ENCODE results near the gene C15orf39.
A peak's percentile ranks its signal among the peaks of the same experiment; 100 is the strongest.

The C15orf39 gene

DNA sequence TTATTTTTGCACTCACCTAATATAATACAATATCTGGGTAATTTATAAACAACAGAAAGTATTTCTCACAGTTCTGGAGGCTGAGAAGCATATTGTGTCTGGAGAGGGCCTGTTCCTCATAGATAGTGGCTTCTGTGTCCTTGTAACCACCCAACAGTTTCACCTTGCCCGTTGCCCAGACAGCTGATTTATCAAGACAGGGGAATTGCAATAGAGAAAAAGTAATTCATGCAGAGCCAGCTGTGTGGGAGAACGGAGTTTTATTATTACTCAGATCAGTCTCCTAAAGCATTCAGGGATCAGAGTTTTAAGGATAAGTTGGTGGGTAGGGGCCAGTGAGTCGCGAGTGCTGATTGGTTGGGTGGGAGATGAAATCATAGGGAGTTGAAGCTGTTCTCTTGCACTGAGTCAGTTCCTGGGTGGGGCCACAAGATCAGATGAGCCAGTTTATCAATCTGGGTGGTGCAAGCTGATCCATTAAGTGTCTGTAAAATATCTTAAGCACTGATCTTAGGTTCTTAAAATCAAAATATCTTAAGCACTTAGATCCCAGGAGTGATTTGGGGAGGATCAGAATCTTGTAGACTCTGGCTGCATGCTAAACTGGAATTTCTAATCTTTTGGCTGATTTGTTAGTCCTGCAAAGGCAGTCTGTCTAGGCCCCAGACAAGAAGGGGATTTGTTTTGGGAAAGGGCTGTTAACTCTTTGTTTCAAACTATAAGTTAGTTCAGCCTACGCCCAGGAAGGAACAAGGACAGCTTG lies 33.9 kb upstream of the C15orf39 start:
- TF ChIP-seq GATA3 (IDR thresholded peaks at IDR 0.05; ENCODE audit: low read depth, low read length) (no peak), GATA2 (IDR thresholded peaks at IDR 0.05; ENCODE audit: low read depth, low read length) (no peak)

DNA sequence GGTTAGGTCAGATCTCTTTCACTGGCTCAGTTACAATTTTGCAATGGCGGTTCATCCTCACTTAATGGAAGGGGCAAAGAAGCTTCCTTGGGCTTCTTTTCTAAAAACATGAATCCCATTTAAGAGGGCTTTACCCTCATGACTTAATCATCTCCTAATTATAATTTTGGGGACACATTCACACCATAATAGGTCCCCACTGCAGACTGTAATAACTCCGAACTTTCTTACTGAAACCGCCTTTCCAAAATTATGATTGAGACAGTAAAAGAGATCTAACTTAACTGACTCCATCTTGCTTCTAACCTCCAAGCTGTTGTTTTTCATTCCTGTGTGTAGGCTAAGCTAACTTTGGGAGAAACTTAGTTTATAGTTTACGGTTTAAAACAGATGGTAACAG lies 33.3 kb upstream of the C15orf39 start:
- TF ChIP-seq GATA3 (IDR thresholded peaks at IDR 0.05; ENCODE audit: low read depth, low read length) (no peak), GATA2 (IDR thresholded peaks at IDR 0.05; ENCODE audit: low read depth, low read length) (no peak)

DNA sequence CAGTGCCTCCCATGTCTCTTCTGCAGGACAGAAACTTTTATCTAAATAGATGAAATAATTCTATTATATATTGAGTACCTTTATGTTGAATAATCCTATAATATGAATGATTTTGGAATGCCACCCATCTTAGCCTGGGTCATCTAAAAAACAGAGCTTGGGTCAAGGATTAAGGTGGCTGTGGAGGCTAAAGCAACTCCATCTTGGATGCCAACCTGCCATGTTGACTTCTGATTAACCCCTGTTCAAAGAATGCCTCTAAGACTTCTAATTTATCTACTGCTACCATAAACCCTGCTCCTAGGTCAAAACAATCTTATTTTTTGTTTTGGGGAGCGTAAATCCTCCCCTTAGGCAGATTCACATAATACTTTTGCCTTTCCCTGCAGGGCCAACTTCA lies 31.5 kb upstream of the C15orf39 start:
- TF ChIP-seq GATA2 (IDR thresholded peaks at IDR 0.05; ENCODE audit: low read depth, low read length) (no peak), GATA3 (IDR thresholded peaks at IDR 0.05; ENCODE audit: low read depth, low read length) (no peak)

DNA sequence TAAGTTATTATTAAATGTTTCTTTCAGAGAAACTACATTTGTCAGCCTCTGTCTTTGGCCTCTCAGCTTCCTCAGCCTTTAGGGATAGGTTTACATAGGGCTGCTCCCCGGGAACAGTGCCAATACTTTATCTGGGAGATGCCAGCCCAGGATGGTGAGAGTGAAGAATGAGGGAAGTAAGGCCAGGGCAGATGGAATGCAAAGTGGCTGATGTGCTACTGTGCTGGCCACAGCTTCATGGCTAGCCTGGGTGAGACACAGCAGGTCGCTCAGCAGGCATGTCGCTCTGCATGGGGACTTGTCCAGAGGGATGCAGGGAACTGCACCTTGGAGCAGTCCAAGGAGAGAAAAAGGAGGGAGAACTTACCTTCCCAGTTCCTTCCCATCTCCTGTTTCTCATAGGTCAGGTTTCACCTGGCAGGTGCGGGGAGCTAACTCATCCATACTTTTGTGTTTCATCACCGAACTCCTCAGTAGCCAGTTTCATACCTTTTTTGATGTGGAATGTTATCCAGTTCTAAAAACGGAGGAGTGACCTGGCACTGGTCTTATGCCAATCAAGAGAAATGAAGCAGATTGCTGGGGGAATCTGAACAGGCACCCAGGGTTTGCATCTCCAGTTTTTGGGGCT lies 30.9 kb upstream of the C15orf39 start:
- no peak for TF ChIP-seq GATA2 (IDR thresholded peaks at IDR 0.05; ENCODE audit: low read depth, low read length)
- no peak for TF ChIP-seq GATA3 (IDR thresholded peaks at IDR 0.05; ENCODE audit: low read depth, low read length)

DNA sequence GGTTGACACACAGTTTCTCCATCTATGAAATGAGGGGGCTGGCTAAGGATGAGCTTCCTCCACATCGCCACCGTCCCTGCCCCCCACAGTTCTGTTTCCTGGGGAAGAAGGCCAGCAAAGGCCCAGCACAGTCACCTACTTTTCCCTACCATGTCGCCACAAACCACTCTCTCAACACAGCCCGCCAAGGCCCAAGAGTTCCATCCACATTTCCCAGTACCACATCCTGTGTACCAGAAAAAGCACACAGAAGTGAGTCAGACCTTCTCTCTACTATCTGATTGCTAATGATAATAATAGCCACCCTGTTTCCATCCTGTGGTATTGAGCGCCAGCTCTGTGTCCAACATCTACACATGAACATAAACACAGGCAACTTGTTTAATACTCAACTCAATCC lies 30.3 kb upstream of the C15orf39 start:
- TF ChIP-seq GATA3 (IDR thresholded peaks at IDR 0.05; ENCODE audit: low read depth, low read length) (no peak), GATA2 (IDR thresholded peaks at IDR 0.05; ENCODE audit: low read depth, low read length) (no peak)

DNA sequence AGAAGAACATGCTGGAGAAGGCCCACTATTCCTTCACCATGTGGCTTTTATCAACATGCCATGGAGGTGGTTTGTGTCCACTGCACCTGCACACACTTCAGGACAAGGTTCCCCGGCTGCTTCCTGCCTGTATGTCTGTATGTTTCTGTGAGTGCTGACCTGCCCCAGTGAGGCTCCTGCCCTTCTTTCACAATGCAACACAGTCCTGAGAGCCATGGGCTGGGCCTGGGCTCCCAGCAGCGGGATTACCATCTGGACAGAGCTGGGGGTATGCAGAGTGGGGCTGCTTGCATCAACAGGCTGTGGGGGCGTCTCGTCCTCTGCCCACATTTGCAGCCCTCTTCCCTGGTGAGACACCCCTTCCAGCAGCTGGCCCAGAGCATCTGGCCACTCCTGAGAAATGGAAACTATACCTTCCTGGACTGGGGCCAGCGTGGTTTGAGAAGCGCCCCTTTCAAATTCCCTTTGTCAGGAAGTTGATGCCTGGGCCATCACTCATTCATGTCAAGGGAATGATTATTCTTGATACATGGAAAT lies 29.3 kb upstream of the C15orf39 start:
- TF ChIP-seq GATA2 (IDR thresholded peaks at IDR 0.05; ENCODE audit: low read depth, low read length) = no peak
- TF ChIP-seq GATA3 (IDR thresholded peaks at IDR 0.05; ENCODE audit: low read depth, low read length) = no peak

DNA sequence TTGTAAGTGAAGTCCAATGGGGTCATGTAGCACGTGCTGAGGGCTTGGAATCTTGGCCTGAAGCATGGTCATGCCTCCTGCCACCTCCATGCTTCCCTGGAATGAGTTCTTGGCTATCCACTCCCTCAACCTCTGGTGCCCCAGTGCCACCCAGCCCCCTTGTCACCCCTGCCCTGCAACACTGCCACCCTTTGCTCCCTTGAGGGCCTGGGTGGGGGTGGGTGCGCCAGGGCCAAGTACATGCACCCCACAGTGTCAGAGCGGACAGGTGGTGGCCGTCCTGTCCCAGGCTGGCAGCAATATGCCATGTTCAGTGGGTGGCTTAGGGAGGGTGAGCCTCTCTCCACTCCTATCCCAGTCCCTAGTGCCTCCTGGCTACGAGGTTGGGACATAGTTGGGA lies 27.6 kb upstream of the C15orf39 start:
- TF ChIP-seq GATA3 (IDR thresholded peaks at IDR 0.05; ENCODE audit: low read depth, low read length) (no peak), GATA2 (IDR thresholded peaks at IDR 0.05; ENCODE audit: low read depth, low read length) (no peak)

DNA sequence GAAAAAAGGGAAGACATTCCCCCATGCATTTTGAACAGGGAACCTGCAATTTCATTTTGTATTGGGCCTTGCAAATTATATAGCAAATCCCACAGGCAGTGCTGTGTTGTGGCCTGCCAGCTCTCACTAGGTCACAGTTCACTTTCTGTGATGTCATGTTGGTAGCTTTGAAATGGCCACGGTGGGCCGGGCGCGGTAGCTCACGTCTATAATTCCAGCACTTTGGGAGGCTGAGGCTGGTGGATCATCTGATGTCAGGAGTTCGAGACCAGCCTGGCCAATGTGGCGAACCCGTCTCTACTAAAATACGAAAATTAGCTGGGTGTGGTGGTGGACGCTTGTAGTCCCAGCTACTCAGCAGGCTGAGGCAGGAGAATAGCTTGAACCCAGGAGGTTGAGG lies 27.0 kb upstream of the C15orf39 start:
- TF ChIP-seq GATA3 (IDR thresholded peaks at IDR 0.05; ENCODE audit: low read depth, low read length) = no peak
- no peak for TF ChIP-seq GATA2 (IDR thresholded peaks at IDR 0.05; ENCODE audit: low read depth, low read length)

DNA sequence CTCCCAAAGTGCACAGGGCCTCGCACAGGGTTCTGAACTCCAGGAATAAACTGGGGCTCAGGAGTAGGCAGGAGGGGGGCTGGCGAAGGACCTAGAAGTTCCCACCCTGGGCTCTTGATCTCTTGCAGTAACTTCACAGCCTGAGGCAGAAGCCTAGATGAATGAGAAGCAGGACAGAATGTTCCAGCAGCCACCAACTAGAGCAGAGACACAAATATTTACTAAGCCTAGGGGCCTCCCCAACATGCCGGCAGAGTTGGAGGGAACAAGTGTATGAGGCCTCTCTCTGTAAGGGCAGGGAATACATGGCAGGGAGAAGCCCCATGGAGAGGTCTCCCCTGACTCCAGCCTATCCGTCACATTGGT lies 25.3 kb upstream of the C15orf39 start:
- TF ChIP-seq GATA2 (IDR thresholded peaks at IDR 0.05; ENCODE audit: low read depth, low read length) = no peak
- TF ChIP-seq GATA3 (IDR thresholded peaks at IDR 0.05; ENCODE audit: low read depth, low read length) = no peak

DNA sequence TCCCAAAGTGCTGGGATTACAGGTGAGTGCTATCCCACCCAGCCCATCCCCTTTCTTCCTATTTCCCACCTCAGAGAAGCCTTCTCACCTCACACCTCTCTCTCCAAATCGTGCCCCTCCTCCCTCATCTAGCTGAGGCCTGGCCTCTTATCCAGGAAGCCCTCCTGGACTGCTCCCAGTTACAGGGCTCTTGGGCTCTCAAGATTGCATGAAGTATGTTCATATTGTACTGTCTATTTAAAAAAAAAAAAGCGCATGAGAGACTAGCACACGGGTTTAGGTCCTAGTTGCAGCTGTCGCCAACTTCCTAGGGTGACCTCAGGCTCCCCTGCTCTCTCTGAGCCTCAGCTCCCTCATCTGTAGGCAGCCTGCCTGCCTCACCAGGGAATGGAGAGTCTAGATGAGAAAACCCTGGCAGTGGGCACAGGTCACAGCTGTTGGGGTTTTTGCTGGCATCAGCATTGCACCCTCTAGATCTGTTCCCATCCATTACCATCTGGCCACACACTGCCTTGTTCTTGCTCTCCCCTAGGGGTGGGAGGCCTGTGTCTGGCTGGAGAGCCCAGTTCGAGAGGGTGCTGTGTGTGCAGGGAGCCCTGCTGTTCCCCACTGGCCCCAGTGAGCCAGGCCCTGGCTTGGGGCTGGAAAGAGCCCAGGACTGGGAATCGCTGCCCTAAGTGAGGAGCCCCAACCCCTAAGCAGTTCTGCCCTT lies 24.2 kb upstream of the C15orf39 start:
- TF ChIP-seq GATA2 (IDR thresholded peaks at IDR 0.05; ENCODE audit: low read depth, low read length) (no peak), GATA3 (IDR thresholded peaks at IDR 0.05; ENCODE audit: low read depth, low read length) (no peak)

DNA sequence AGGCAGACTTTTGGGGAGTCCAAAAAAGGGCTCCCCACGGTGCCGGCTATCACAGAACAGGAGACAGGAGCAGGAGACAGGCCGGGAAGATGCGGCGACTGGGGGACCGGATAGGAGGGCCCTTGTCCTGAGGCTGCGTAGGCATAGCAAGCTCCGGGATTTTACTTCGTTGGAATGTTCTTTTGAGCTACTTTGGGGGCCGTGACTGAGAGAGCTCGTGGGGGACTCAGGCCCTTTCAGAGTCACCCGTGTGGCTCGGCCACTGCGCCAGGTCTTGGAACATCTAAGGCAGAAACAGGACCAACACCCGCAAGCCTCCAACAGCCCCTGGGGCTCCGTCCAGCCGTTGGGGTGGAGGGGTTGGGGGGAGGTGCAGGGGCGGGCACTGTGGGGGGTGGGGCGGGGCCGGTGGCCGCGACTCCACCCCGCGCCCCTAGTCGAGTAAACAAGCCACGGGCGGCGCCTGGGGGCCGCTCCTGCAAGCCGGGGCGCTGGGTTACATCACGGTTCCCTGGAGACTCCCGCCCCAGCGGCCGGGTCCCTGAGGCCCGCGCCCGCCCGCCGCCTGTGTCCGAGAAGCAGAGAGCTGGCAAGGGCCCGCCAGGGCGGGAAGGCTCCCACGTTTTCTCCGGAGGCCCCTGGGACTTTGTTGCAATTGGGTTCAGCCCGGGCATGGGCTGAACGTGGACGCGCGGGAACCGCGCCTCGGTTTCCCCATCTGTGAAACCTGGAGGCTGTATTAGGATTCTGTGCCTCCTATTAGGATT lies 23.3 kb upstream of the C15orf39 start:
- TF ChIP-seq GATA2 (IDR thresholded peaks at IDR 0.05; ENCODE audit: low read depth, low read length) (no peak), GATA3 (IDR thresholded peaks at IDR 0.05; ENCODE audit: low read depth, low read length) (no peak)

DNA sequence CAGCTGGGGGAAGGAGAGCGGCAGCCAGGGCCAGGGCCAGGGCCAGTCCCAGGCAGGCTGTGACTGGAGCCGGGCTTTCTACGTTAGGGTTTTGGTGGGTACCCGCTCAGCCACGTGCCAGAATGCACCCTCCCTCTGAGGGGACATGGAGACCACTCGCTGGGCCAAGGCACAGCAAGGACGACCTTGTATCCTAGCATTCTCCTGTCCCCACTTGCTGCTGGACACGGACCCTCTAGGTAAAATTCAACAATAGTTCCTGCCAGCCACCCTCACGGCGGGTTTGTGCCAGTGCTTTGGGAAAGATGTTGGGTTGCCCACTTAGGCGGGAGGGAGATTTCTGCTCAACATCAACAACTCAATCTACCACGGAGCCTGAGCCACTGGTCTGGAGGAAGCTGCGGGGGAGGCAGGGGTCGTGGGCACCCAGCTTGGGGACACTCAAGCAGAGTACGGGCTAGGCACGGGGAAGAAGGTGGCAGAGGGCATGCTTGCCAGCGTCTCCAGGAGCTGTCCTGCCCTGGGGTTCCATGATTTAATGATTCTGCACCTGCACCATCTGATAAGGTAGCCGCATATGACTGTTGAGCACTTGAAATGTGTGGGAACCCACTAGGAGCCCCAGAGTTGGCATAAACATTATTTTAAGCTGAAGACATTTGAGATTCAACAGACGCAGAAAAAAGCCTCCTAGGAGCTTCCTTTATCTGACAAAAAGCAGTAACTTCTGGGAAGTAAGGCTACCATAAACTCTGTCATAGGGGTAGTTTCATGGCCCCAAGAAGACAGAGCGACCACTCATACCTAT lies 22.5 kb upstream of the C15orf39 start:
- TF ChIP-seq GATA2 (IDR thresholded peaks at IDR 0.05; ENCODE audit: low read depth, low read length) (0 out of 2 replicates have a peak, but pooled peaks have one; percentile 27), GATA3 (IDR thresholded peaks at IDR 0.05; ENCODE audit: low read depth, low read length) (no peak)

DNA sequence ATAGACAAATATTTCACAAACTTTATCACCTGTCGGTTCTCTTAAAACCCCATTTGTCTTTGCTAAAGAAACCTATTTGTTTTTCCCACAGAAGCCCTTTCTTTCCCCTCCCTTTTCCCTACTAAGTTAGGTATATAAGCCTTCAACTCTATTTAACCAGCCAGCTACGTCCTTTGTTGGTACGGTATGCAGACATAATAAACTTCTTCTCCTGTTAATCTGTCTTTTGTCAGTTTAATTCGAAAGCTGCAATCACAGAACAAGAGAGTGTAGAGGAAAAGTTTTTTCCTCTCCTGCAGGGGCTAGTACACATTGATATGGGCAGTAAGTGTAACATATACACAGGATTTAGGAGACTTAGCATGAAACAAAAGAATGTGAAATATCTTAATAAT lies 21.9 kb upstream of the C15orf39 start:
- TF ChIP-seq GATA2 (IDR thresholded peaks at IDR 0.05; ENCODE audit: low read depth, low read length) = no peak
- no peak for TF ChIP-seq GATA3 (IDR thresholded peaks at IDR 0.05; ENCODE audit: low read depth, low read length)
